ENCODE data around the gene SLC5A4.
"Not testable (repeated sequence)": the region's sequence is repeated elsewhere in the genome, so short reads cannot be mapped to it uniquely, and the experiment has no call there.

Gene SLC5A4

DNA sequence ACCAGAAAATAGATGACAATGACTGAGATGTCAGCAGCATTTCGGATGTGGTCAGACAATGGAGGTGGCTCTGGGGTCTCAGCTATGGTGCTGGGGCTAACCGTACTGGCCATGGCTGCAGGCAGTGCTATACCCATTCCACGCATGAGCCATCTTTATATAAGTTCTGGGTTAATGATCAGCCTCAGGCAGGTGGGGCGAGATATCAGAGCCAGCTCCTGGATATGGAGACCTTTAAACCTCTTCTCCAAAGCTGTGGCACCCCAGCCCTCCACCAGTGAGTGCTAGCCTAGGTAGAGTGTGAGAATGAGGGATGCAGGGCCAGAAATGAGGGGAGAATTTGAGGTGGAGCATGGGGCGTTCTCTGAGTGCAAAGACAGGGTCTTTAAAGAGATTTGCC, at the start of gene SLC5A4:
Gene SLC5A4 (minus strand): TSS at position 131 of the 400 bp plus-strand sequence. CDS start 18 bp downstream, at position 113.
- DNase-seq (ENCODE audit: extremely low read depth, low read depth) = no peak
- no peak within 1 kb of the TSS for H3K4me3 ChIP-seq (replicated peaks; ENCODE audit: low read depth, low read length)
- TF ChIP-seq, protein P1, sequence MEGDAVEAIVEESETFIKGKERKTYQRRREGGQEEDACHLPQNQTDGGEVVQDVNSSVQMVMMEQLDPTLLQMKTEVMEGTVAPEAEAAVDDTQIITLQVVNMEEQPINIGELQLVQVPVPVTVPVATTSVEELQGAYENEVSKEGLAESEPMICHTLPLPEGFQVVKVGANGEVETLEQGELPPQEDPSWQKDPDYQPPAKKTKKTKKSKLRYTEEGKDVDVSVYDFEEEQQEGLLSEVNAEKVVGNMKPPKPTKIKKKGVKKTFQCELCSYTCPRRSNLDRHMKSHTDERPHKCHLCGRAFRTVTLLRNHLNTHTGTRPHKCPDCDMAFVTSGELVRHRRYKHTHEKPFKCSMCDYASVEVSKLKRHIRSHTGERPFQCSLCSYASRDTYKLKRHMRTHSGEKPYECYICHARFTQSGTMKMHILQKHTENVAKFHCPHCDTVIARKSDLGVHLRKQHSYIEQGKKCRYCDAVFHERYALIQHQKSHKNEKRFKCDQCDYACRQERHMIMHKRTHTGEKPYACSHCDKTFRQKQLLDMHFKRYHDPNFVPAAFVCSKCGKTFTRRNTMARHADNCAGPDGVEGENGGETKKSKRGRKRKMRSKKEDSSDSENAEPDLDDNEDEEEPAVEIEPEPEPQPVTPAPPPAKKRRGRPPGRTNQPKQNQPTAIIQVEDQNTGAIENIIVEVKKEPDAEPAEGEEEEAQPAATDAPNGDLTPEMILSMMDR (IDR thresholded peaks at IDR 0.05; ENCODE audit: low read depth, low read length, missing control alignments) = no peak

DNA sequence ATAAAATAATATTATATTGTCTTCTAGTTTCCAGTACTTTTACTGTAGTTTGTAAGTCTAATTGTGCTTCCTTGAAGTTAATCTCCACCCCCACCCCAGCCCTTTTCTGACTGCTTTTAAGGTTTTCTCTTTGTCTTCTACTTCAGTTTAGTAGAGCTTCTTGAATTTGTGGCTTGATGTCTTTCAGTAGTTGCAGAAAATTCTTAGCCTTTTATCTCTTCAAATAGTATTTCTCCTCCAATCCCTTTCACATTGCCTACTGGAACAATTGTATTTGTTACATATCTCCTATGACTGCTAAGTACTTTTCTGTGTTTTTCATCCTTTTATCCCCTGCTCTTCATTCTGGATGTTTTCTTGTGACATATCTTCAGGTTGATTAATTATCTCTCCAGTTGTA, 38.8 kb upstream of the SLC5A4 start:
- H3K4me3 ChIP-seq (replicated peaks; ENCODE audit: low read depth, low read length); DNase-seq (ENCODE audit: extremely low read depth, low read depth): not testable (repeated sequence)

DNA sequence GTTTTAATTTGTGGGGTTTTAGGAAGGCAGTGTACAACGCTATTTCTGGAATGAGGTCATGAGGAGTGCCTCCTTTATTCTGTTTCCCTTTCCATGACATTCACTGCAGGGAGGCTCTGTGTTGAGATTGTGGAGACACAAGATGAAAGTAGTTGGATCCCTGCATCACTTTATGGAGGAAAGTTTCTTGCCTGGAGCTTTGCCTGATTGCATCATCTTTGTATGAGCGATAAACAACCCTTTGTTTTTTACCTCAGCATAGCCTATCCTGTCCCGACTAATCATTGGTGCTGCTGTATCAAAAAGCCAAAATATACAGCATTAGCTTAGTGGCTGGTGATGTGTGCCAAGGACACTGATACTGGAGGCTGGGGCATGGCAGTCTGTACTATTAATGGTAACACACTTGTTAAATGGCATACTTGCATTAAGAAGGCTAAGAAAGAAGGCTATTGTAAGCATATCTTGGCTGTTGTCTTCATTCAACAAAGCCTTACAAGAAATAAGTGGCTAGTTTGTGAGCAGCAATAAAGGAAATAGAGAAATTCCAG, 31.2 kb upstream of the SLC5A4 start:
- no peak for DNase-seq (ENCODE audit: extremely low read depth, low read depth)
- H3K4me3 ChIP-seq (replicated peaks; ENCODE audit: low read depth, low read length) = no peak overlapping the region
- TF ChIP-seq, protein P1 (IDR thresholded peaks at IDR 0.05; ENCODE audit: low read depth, low read length, missing control alignments) = no peak

DNA sequence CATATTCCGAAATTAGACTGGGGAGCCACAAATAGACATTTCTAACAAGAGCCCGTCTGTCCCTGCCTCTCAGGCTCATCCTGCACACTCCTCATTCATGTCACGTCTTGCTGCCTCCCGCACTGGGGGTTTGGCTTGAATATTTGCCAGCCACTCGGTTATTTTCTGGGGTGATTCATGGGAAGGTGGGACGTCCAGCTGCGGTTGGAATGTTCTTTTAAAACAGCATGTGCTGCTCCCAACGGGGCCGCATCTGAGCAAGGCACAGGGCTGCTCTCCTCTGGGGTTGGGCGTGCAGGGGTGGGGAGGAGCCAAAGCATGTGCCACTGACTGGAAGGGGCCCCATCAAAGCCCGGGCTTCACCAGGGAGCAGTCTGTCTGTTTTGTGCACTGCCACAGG, 25.9 kb upstream of the SLC5A4 start:
- peak; percentile 14 for DNase-seq (ENCODE audit: extremely low read depth, low read depth)
- no peak overlapping the region for H3K4me3 ChIP-seq (replicated peaks; ENCODE audit: low read depth, low read length)

DNA sequence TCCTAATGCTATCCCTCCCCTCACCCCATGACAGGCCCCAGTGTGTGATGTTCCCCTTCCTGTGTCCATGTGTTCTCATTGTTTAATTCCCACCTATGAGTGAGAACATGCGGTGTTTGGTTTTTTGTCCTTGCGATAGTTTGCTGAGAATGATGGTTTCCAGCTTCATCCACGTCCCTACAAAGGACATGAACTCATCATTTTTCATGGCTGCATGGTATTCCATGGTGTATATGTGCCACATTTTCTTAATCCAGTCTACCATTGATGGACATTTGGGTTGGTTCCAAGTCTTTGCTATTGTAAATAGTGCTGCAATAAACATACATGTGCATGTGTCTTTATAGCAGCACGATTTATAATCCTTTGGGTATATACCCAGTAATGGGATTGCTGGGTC, 20.2 kb upstream of the SLC5A4 start:
- DNase-seq (ENCODE audit: extremely low read depth, low read depth); H3K4me3 ChIP-seq (replicated peaks; ENCODE audit: low read depth, low read length): not testable (repeated sequence)

More for the DNA sequence above, 25.9 kb upstream of the SLC5A4 start:
- TF ChIP-seq, protein P1 (IDR thresholded peaks at IDR 0.05; ENCODE audit: low read depth, low read length, missing control alignments) = no peak

DNA sequence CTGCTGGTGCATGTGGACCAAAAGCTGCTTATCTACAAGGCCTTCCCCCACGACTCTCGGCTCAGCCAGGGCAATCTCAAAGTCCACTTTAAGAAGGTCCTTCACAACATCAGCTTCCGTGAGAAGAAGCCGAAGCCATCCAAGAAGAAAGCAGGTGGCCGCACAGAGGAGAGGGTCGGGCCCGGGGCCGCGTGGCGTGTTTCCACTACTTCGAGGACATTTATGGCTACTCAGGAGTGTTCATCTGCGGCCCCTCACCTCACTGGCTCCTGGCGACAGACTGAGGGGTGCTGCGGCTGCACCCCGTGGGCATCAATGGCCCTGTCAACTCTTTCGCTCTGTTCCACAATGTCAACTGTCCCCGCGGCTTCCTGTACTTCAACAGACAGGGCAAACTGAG, 16.2 kb upstream of the SLC5A4 start:
- DNase-seq (ENCODE audit: extremely low read depth, low read depth) = no peak
- TF ChIP-seq, protein P1 (IDR thresholded peaks at IDR 0.05; ENCODE audit: low read depth, low read length, missing control alignments) = no peak
- no peak overlapping the region for H3K4me3 ChIP-seq (replicated peaks; ENCODE audit: low read depth, low read length)

DNA sequence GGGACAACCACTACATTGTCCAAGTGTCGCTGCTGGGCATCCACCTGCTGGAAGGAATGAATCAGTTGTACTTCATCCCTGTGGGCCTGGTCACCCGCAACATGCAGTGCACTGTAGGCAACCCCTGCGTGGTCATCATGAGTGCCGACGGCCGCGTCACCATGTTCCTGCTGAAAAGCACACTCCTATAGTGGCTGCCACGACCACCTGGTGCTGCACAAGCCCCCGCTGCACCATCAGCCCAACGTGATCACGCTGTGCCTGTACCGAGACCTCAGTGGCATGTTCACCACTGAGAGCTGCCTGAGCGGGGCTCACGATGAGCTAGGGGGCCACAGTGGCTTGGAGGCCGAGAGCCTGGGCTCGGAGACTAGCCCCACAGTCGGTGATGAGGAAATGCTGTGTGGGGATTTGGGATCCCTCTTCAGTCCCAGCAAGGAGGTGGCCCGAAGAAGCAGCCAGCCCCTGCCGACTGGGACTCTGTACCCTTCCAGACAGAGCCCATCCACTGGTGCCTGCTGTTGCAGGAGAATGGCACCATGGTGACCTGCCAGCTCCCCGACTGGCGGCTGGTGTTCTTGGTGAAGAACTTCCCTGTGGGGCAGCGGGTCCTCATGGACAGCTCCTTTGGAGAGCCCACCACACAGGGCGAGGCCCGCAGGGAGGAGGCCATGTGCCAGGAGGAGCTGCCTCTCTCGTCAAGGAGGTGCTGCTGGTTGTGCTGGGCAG, 15.7 kb upstream of the SLC5A4 start:
- TF ChIP-seq, protein P1 (IDR thresholded peaks at IDR 0.05; ENCODE audit: low read depth, low read length, missing control alignments) = no peak
- no peak for DNase-seq (ENCODE audit: extremely low read depth, low read depth)
- no peak overlapping the region for H3K4me3 ChIP-seq (replicated peaks; ENCODE audit: low read depth, low read length)

DNA sequence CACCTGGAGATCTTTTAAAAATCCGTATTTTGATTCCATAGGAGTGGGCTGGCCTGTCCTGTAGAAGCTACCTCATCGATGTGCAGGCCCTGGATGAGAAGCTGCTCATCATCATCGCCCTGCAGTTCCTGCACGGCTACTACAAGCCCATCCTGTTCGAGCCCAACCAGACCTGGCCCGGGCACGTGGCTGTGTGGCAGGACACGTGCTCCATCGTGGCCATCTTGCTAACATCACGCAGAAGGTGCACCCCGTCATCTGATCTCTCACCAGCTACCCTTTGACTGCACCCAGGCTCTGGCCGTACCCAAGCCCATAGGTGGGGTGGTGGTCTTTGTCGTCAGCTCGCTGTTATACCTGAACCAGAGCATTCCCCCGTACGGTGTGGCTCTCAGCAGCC, 14.2 kb upstream of the SLC5A4 start:
- TF ChIP-seq, protein P1 (IDR thresholded peaks at IDR 0.05; ENCODE audit: low read depth, low read length, missing control alignments) = no peak
- H3K4me3 ChIP-seq (replicated peaks; ENCODE audit: low read depth, low read length) = no peak overlapping the region
- DNase-seq (ENCODE audit: extremely low read depth, low read depth) = no peak
